Prostate gland (tissue), 2 donors: ENCODE measurements around the gene ARHGAP19.

Experiments used
- CTCF ChIP-seq, 4 experiments: fragments of 200-600 bp in 2 of 4; fragments of 450-650 bp in 2 of 4; sonication (generic) in 2 of 4; IDR thresholded peaks; 1 replicate in 3 of 4; 2 replicates in 1 of 4; pipeline ENCODE4 v1.5.1; 2016 to 2019; ENCODE audit warnings: antibody characterized with exemption in 4 of 4, mild to moderate bottlenecking in 2 of 4, moderate library complexity in 2 of 4
- POLR2AphosphoS5 ChIP-seq: sonication (generic); formaldehyde crosslinking; IDR thresholded peaks from one replicate; pipeline ENCODE4 v1.6.1; 2017; ENCODE audit warnings: antibody characterized with exemption

DNA sequence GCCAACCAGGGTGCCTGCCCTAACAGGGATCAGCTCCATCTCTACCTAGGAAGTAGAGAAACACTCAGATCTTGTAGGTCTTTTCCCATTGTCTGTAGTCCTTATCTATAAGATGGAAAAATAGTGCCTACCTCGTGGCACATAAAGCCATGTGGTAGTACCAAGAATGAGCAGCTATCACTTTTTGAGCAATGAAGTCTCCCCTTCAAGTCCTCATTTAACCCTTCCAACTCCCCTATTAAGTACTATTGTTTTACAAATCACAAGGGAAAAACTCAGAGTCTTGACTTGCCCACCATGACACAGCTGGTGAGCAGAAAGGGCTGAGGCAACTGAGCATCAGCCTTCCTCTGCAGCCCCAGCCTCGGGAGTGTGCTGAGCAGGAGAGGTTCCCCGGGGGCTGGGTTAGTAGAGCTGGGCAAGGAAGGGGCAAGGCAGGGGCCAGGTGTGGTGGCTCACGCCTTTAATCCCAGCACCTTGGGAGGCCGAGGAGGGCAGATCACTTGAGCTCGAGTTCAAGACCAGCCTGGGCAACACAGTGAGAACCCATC, 38.8 kb upstream of the ARHGAP19 start:
- no peak for TF ChIP-seq CTCF (IDR thresholded peaks at IDR 0.05)
- no peak for TF ChIP-seq POLR2AphosphoS5
